ENCODE results near the gene GABRR3. TPM values are rescaled to one million over a fixed set of nuclear protein-coding genes. Genes with fewer than 3 reads are reported as not detected.

Gene GABRR3
- not detected for total RNA-seq

- DNase-seq (ENCODE audit: low spot score) (no peak), ATAC-seq (ENCODE audit: insufficient number of reproducible peaks, low FRiP score, low read depth) (no peak)
- no peak within 1 kb of the TSS for H3K27ac ChIP-seq
- no peaks in the 10 kb centered on the region for H3K27me3 ChIP-seq (replicated peaks; ENCODE audit: insufficient read depth)
- no peaks in the 10 kb centered on the region for H3K4me1 ChIP-seq (ENCODE audit: control insufficient read depth in 1 of 2, low read depth in 2 of 2)
- H3K4me3 ChIP-seq, result no peak within 1 kb of the TSS
- H3K9me3 ChIP-seq, result no peaks in the 10 kb centered on the region
- TF ChIP-seq CTCF (IDR thresholded peaks at IDR 0.05), result no peak
- no peaks in the 10 kb centered on the region for H3K36me3 ChIP-seq
Observed at GRCh38 chr3:98035208-98035607, at the start of gene GABRR3. TSS of gene GABRR3 (minus strand) at chr3:98035315. CDS start at chr3:98034987, 328 bp downstream.

GRCh38 chr3:98073486-98073885 lies 38.4 kb upstream of the GABRR3 start:
- no peaks in the 10 kb centered on the region for H3K9me3 ChIP-seq
- no peak for DNase-seq (ENCODE audit: low spot score)
- H3K27me3 ChIP-seq (replicated peaks; ENCODE audit: insufficient read depth), result no peaks in the 10 kb centered on the region
- no peak for TF ChIP-seq CTCF (IDR thresholded peaks at IDR 0.05)
- no peak for ATAC-seq (ENCODE audit: insufficient number of reproducible peaks, low FRiP score, low read depth)
- H3K4me1 ChIP-seq (ENCODE audit: control insufficient read depth in 1 of 2, low read depth in 2 of 2), result no peaks in the 10 kb centered on the region
- no peak overlapping the region for H3K4me3 ChIP-seq
- no peaks in the 10 kb centered on the region for H3K36me3 ChIP-seq
- no peak overlapping the region for H3K27ac ChIP-seq

GRCh38 chr3:98070840-98071239 lies 35.7 kb upstream of the GABRR3 start:
- ATAC-seq (ENCODE audit: insufficient number of reproducible peaks, low FRiP score, low read depth) (no peak), DNase-seq (ENCODE audit: low spot score) (no peak)
- Histone ChIP-seq H3K4me1 (ENCODE audit: control insufficient read depth in 1 of 2, low read depth in 2 of 2) (no peaks in the 10 kb centered on the region), H3K27me3 (replicated peaks; ENCODE audit: insufficient read depth) (no peaks in the 10 kb centered on the region), H3K4me3 (no peak overlapping the region), H3K36me3 (no peaks in the 10 kb centered on the region), H3K27ac (no peak overlapping the region), H3K9me3 (no peaks in the 10 kb centered on the region)
- TF ChIP-seq CTCF (IDR thresholded peaks at IDR 0.05), result no peak

GRCh38 chr3:98068824-98069223 lies 33.7 kb upstream of the GABRR3 start:
- no peak for ATAC-seq (ENCODE audit: insufficient number of reproducible peaks, low FRiP score, low read depth)

GRCh38 chr3:98058244-98058960 lies 23.3 kb upstream of the GABRR3 start:
- H3K27ac ChIP-seq, result no peak overlapping the region
- TF ChIP-seq CTCF (IDR thresholded peaks at IDR 0.05), result no peak
- DNase-seq (ENCODE audit: low spot score) (no peak), ATAC-seq (ENCODE audit: insufficient number of reproducible peaks, low FRiP score, low read depth) (no peak)
- H3K4me1 ChIP-seq (ENCODE audit: control insufficient read depth in 1 of 2, low read depth in 2 of 2), result no peaks in the 10 kb centered on the region
- no peaks in the 10 kb centered on the region for H3K27me3 ChIP-seq (replicated peaks; ENCODE audit: insufficient read depth)
- H3K4me3 ChIP-seq, result no peak overlapping the region
- no peaks in the 10 kb centered on the region for H3K9me3 ChIP-seq
- no peaks in the 10 kb centered on the region for H3K36me3 ChIP-seq

More at GRCh38 chr3:98068824-98069223, 33.7 kb upstream of the GABRR3 start:
- Histone ChIP-seq H3K27ac (no peak overlapping the region), H3K4me3 (no peak overlapping the region), H3K27me3 (replicated peaks; ENCODE audit: insufficient read depth) (no peaks in the 10 kb centered on the region), H3K4me1 (ENCODE audit: control insufficient read depth in 1 of 2, low read depth in 2 of 2) (no peaks in the 10 kb centered on the region), H3K9me3 (no peaks in the 10 kb centered on the region), H3K36me3 (no peaks in the 10 kb centered on the region)
- TF ChIP-seq CTCF (IDR thresholded peaks at IDR 0.05), result no peak
- DNase-seq (ENCODE audit: low spot score), result no peak

All from thoracic aorta (tissue), 2 donors.